ENCODE results near the gene DDI2. TPM values are rescaled to one million over a fixed set of nuclear protein-coding genes. Genes with fewer than 3 reads are reported as not detected.
"Not testable (repeated sequence)": the region's sequence is repeated elsewhere in the genome, so short reads cannot be mapped to it uniquely, and the experiment has no call there.

Gene DDI2
- total RNA-seq, 1 donor from 2014 or later, result 18.9 TPM

GRCh38 chr1:15680561-15681348 is 63.5 kb downstream of the DDI2 start:
- no peak for DNase-seq

GRCh38 chr1:15681349-15682292 is 64.4 kb downstream of the DDI2 start:
- DNase-seq, result no peak

GRCh38 chr1:15682936-15683341 is 65.7 kb downstream of the DDI2 start:
- no peak for DNase-seq

- no peak for DNase-seq
Observed at GRCh38 chr1:15683345-15684039, 66.2 kb downstream of the DDI2 start.

- peak; percentile 62 for DNase-seq
Observed at GRCh38 chr1:15684042-15684461, 66.8 kb downstream of the DDI2 start, which contains the start of gene PLEKHM2. TSS of gene PLEKHM2 (plus strand) at chr1:15684320. CDS start at chr1:15684559, 239 bp downstream.

- DNase-seq, result peak; percentile 57
Observed at GRCh38 chr1:15684468-15685291, 67.4 kb downstream of the DDI2 start.

- no peak for DNase-seq
Observed at GRCh38 chr1:15685820-15686219, 68.6 kb downstream of the DDI2 start.

- DNase-seq, result no peak
Observed at GRCh38 chr1:15687446-15687845, 70.2 kb downstream of the DDI2 start.

GRCh38 chr1:15690317-15690716 is 73.1 kb downstream of the DDI2 start:
- no peak for DNase-seq

GRCh38 chr1:15691434-15692032 is 74.3 kb downstream of the DDI2 start:
- no peak for DNase-seq

GRCh38 chr1:15692121-15692682 is 74.9 kb downstream of the DDI2 start:
- DNase-seq, result peak; percentile 57

GRCh38 chr1:15693371-15693770 is 76.1 kb downstream of the DDI2 start:
- no peak for DNase-seq

GRCh38 chr1:15696956-15697521 is 79.8 kb downstream of the DDI2 start:
- no peak for DNase-seq

GRCh38 chr1:15698201-15698600 is 80.9 kb downstream of the DDI2 start:
- DNase-seq, result no peak

- DNase-seq, result not testable (repeated sequence)
Observed at GRCh38 chr1:15699321-15699720, 82.1 kb downstream of the DDI2 start.

GRCh38 chr1:15700508-15700907 is 83.2 kb downstream of the DDI2 start:
- no peak for DNase-seq

- no peak for DNase-seq
Observed at GRCh38 chr1:15701784-15702183, 84.5 kb downstream of the DDI2 start.

- peak; percentile 23 for DNase-seq
Observed at GRCh38 chr1:15702722-15703550, 85.7 kb downstream of the DDI2 start.

- DNase-seq, result peak; percentile 59
Observed at GRCh38 chr1:15703562-15703961, 86.3 kb downstream of the DDI2 start.
